OCI-LY3 (cell line): ENCODE results near the gene ARL10.

Experiments
- H2AFZ ChIP-seq: fragments of 200-600, 300-600 bp; shearing (Covaris generic); 2 replicates; pipeline ENCODE4 v1.6.0; 2014; ENCODE audit warnings: antibody characterized with exemption, low read depth, low read length
- H3K27ac ChIP-seq: fragments of 200-600, 300-600 bp; sonication (generic); 2 replicates; pipeline ENCODE4 v1.5.1; 2014; ENCODE audit warnings: mild to moderate bottlenecking, low read length, moderate library complexity, mixed read lengths
- H3K27me3 ChIP-seq: fragments of 200-600, 300-600 bp; sonication (generic); 2 replicates; pipeline ENCODE4 v1.6.1; 2014; ENCODE audit warnings: low read depth, low read length, mixed read lengths
- H3K36me3 ChIP-seq: fragments of 200-600, 300-600 bp; sonication (generic); replicated peaks from 2 replicates; pipeline ENCODE3; 2014; ENCODE audit warnings: low read depth, low read length, mixed read lengths
- H3K4me1 ChIP-seq: fragments of 300-600, 200-600 bp; sonication (generic); 2 replicates; pipeline ENCODE4 v1.6.1; 2014; ENCODE audit warnings: low read length, mixed read lengths
- H3K4me2 ChIP-seq: fragments of 200-600, 300-600 bp; sonication (generic); 2 replicates; pipeline ENCODE4 v1.6.1; 2014; ENCODE audit warnings: low read length, mixed read lengths
- H3K4me3 ChIP-seq: fragments of 300-600, 200-600 bp; sonication (generic); 2 replicates; pipeline ENCODE4 v1.5.1; 2014; ENCODE audit warnings: antibody characterized with exemption, mild to moderate bottlenecking, low read length, moderate library complexity
- H3K79me2 ChIP-seq: fragments of 300-600, 200-600 bp; shearing (Covaris generic); 2 replicates; pipeline ENCODE4 v1.6.1; 2014; ENCODE audit warnings: mild to moderate bottlenecking, low read length, mixed read lengths
- H3K9ac ChIP-seq: fragments of 300-600, 200-600 bp; shearing (Covaris generic); 2 replicates; pipeline ENCODE4 v1.6.0; 2014; ENCODE audit warnings: mild to moderate bottlenecking, low read length, moderate library complexity
- H3K9me3 ChIP-seq: fragments of 200-600, 300-600 bp; shearing (Covaris generic); 2 replicates; pipeline ENCODE4 v1.6.1; 2014; ENCODE audit warnings: low read length, mixed read lengths; ENCODE audit not compliant: insufficient read depth
- H4K20me1 ChIP-seq: fragments of 200-600, 300-600 bp; sonication (generic); 2 replicates; pipeline ENCODE4 v1.6.1; 2016; ENCODE audit warnings: low read length, mixed read lengths; ENCODE audit not compliant: insufficient read depth
- CTCF ChIP-seq: fragments of 200-600, 300-600 bp; sonication (generic); IDR thresholded peaks from 2 replicates; pipeline ENCODE4 v1.5.1; 2014; ENCODE audit warnings: antibody characterized with exemption, low read length, low read depth
- EZH2phosphoT487 ChIP-seq: fragments of 200-600 bp; shearing (Covaris generic); IDR thresholded peaks from 2 replicates; pipeline ENCODE4 v1.6.1; 2018; ENCODE audit warnings: antibody characterized with exemption, mixed run types, low read depth

The ARL10 gene

GRCh38 chr5:176364765-176365350 lies 429 bp upstream of the ARL10 start:
- Histone ChIP-seq H3K79me2 (peaks cover 17% of the 10 kb centered on the region), H4K20me1 (peaks cover 2% of the 10 kb centered on the region; the same call in 1 of the 2 replicates), H3K4me1 (peaks cover 14% of the 10 kb centered on the region), H3K4me2 (peak overlapping the region; percentile 75), H2AFZ (peak overlapping the region; percentile 59; the same call in 1 of the 2 replicates), H3K27ac (no peak overlapping the region), H3K9ac (peak overlapping the region; percentile 65), H3K9me3 (no peaks in the 10 kb centered on the region), H3K27me3 (no peaks in the 10 kb centered on the region), H3K36me3 (peaks cover under 1% of the 10 kb centered on the region), H3K4me3 (peak overlapping the region; percentile 83)
- no peak for TF ChIP-seq CTCF
- no peak for TF ChIP-seq EZH2phosphoT487

- Histone ChIP-seq H3K79me2 (peaks cover 2% of the 10 kb centered on the region), H4K20me1 (no peaks in the 10 kb centered on the region), H3K27me3 (no peaks in the 10 kb centered on the region), H3K9ac (peak overlapping the region; percentile 65; the same call in 1 of the 2 replicates), H2AFZ (no peak overlapping the region), H3K4me3 (peak overlapping the region; percentile 83), H3K36me3 (no peaks in the 10 kb centered on the region), H3K4me1 (peaks cover 13% of the 10 kb centered on the region), H3K9me3 (no peaks in the 10 kb centered on the region), H3K4me2 (peak overlapping the region; percentile 75), H3K27ac (no peak overlapping the region)
- no peak for TF ChIP-seq EZH2phosphoT487
- no peak for TF ChIP-seq CTCF
Observed at GRCh38 chr5:176366232-176366894, 1.1 kb downstream of the ARL10 start.

- H3K27ac ChIP-seq: no peak overlapping the region
- no peak overlapping the region for H3K4me2 ChIP-seq
- no peak for TF ChIP-seq CTCF
- no peak for TF ChIP-seq EZH2phosphoT487
- H3K4me1 ChIP-seq: peaks cover 11% of the 10 kb centered on the region
- no peak overlapping the region for H3K4me3 ChIP-seq
- H3K27me3 ChIP-seq: no peaks in the 10 kb centered on the region
- H3K9ac ChIP-seq: no peak overlapping the region
- peaks cover 2% of the 10 kb centered on the region for H3K36me3 ChIP-seq
- H3K79me2 ChIP-seq: no peaks in the 10 kb centered on the region
- H2AFZ ChIP-seq: no peak overlapping the region
- H3K9me3 ChIP-seq: no peaks in the 10 kb centered on the region
- H4K20me1 ChIP-seq: no peaks in the 10 kb centered on the region
Observed at GRCh38 chr5:176368726-176369125, 3.4 kb downstream of the ARL10 start.

- TF ChIP-seq CTCF (no peak), EZH2phosphoT487 (no peak)
- peaks cover 5% of the 10 kb centered on the region for H3K36me3 ChIP-seq
- H3K4me1 ChIP-seq: peaks cover 9% of the 10 kb centered on the region
- H3K9ac ChIP-seq: no peak overlapping the region
- no peak overlapping the region for H3K4me3 ChIP-seq
- H3K27ac ChIP-seq: no peak overlapping the region
- H4K20me1 ChIP-seq: no peaks in the 10 kb centered on the region
- no peaks in the 10 kb centered on the region for H3K27me3 ChIP-seq
- no peaks in the 10 kb centered on the region for H3K79me2 ChIP-seq
- no peaks in the 10 kb centered on the region for H3K9me3 ChIP-seq
- no peak overlapping the region for H3K4me2 ChIP-seq
- H2AFZ ChIP-seq: no peak overlapping the region
Observed at GRCh38 chr5:176369934-176370711, 4.8 kb downstream of the ARL10 start.
